HepG2 (cell line): ENCODE data around the gene UTP25. TPM values are rescaled to one million over a fixed set of nuclear protein-coding genes. Genes with fewer than 3 reads are reported as not detected.

ENCODE experiments used
- ARNT2 ChIP-seq: sonication (generic); formaldehyde crosslinking; IDR thresholded peaks from 2 replicates; pipeline ENCODE4 v1.8.0; 2022; ENCODE audit warnings: mild to moderate bottlenecking, low read depth, missing genetic modification reagents, moderate library complexity
- ATM ChIP-seq: fragments of 450-650 bp; IDR thresholded peaks from 2 replicates; pipeline ENCODE4 v1.7.1; 2017; ENCODE audit warnings: mild to moderate bottlenecking, borderline replicate concordance
- EED ChIP-seq: sonication (generic); formaldehyde crosslinking; IDR thresholded peaks from 2 replicates; pipeline ENCODE4 v1.5.0; 2020; ENCODE audit warnings: mild to moderate bottlenecking, missing genetic modification reagents
- FLYWCH1 ChIP-seq: sonication (generic); formaldehyde crosslinking; IDR thresholded peaks from 2 replicates; pipeline ENCODE4 v1.8.1; 2023; ENCODE audit warnings: mild to moderate bottlenecking, missing genetic modification reagents
- FOXK1 ChIP-seq: sonication (generic); formaldehyde crosslinking; IDR thresholded peaks from 2 replicates; pipeline ENCODE4 v1.4.0; 2020; ENCODE audit warnings: low read depth, missing genetic modification reagents, borderline replicate concordance
- GABPA ChIP-seq, 2 experiments: IDR thresholded peaks; 2 replicates each; pipeline ENCODE4 v1.6.1; 2011 to 2016; ENCODE audit warnings: low read depth in 2 of 2, low read length in 1 of 2, missing biosample characterization in 1 of 2, missing genetic modification characterization in 1 of 2
- JUND ChIP-seq: sonication (generic); formaldehyde crosslinking; IDR thresholded peaks from 2 replicates; pipeline ENCODE4 v1.8.0; 2022; ENCODE audit warnings: mild to moderate bottlenecking, missing genetic modification reagents
- MEIS2 ChIP-seq: sonication (generic); formaldehyde crosslinking; IDR thresholded peaks from 2 replicates; pipeline ENCODE4 v1.9.0; 2021; ENCODE audit warnings: mild to moderate bottlenecking, missing genetic modification reagents
- NCOA1 ChIP-seq: sonication (generic); formaldehyde crosslinking; IDR thresholded peaks from 2 replicates; pipeline ENCODE4 v1.9.0; 2021; ENCODE audit warnings: missing genetic modification reagents
- PHF21A ChIP-seq: sonication (generic); formaldehyde crosslinking; IDR thresholded peaks from 2 replicates; pipeline ENCODE4 v1.5.0; 2020; ENCODE audit warnings: mild to moderate bottlenecking, missing genetic modification reagents
- RAD51 ChIP-seq: fragments of 450-650 bp; IDR thresholded peaks from 2 replicates; pipeline ENCODE4 v1.6.1; 2016; ENCODE audit warnings: borderline replicate concordance
- RXRA ChIP-seq: sonication (generic); formaldehyde crosslinking; IDR thresholded peaks from 2 replicates; pipeline ENCODE4 v1.5.1; 2020; ENCODE audit warnings: missing genetic modification reagents
- SSRP1 ChIP-seq: IDR thresholded peaks from 2 replicates; pipeline ENCODE4 v1.6.1; 2016; ENCODE audit warnings: control low read depth
- ZNF234 ChIP-seq: sonication (generic); formaldehyde crosslinking; conservative IDR thresholded peaks from 2 replicates; pipeline ENCODE4 v1.5.1; 2020; ENCODE audit warnings: mild to moderate bottlenecking, missing genetic modification reagents
- ZNF460 ChIP-seq: sonication (generic); formaldehyde crosslinking; IDR thresholded peaks from 2 replicates; pipeline ENCODE4 v1.5.1; 2020; ENCODE audit warnings: missing genetic modification reagents, mild to moderate bottlenecking, borderline replicate concordance
- ZNF503 ChIP-seq: sonication (generic); formaldehyde crosslinking; IDR thresholded peaks from 2 replicates; pipeline ENCODE4 v1.4.0; 2020; ENCODE audit warnings: missing genetic modification reagents
- ZNF549 ChIP-seq: sonication (generic); formaldehyde crosslinking; IDR thresholded peaks from 2 replicates; pipeline ENCODE4 v1.5.0; 2020; ENCODE audit warnings: missing genetic modification reagents
- ZNF652 ChIP-seq: IDR thresholded peaks from 2 replicates; pipeline ENCODE4 v1.6.1; 2016; ENCODE audit warnings: low read depth, borderline replicate concordance
- ZNF709 ChIP-seq: sonication (generic); formaldehyde crosslinking; IDR thresholded peaks from 2 replicates; pipeline ENCODE4 v1.5.0; 2020; ENCODE audit warnings: mild to moderate bottlenecking, missing genetic modification reagents
- ZNF775 ChIP-seq: sonication (generic); formaldehyde crosslinking; IDR thresholded peaks from 2 replicates; pipeline ENCODE4 v1.4.0; 2020; ENCODE audit warnings: missing genetic modification reagents, mild to moderate bottlenecking, moderate library complexity, borderline replicate concordance
- polyA plus RNA-seq, 8 experiments: library from polyadenylated mRNA; depleted of rRNA in 3 of 8; stranded (reverse) in 7 of 8; unstranded in 1 of 8; fragments of >200 nt; fragmentation: Illumina TruSeq in 4 of 8; extraction: Trizol in 4 of 8; gene quantifications; 2 replicates each; pipeline versions ENCODE4 v1.2.1 to v1.2.3, GENCODE V29; 2011 to 2016; ENCODE audit warnings: low read depth in 4 of 8, missing spikeins in 1 of 8, mixed read lengths in 1 of 8; ENCODE audit not compliant: insufficient read depth in 1 of 8
- total RNA-seq, 5 experiments: library from RNA; depleted of rRNA; stranded (reverse); fragments of >200 nt; fragmentation: Illumina TruSeq; extraction: Trizol; gene quantifications; 2 replicates each; pipeline ENCODE4 v1.2.3, GENCODE V29; 2016; ENCODE audit warnings: low read depth in 1 of 5
- TF ChIP-seq, protein P1 (sequence below): IDR thresholded peaks from 2 replicates; pipeline ENCODE4 v1.6.1; 2012; ENCODE audit warnings: low read length, improper control_type of control experiment
- TF ChIP-seq, protein P2 (sequence below), 2 experiments: sonication (generic) in 1 of 2; formaldehyde crosslinking in 1 of 2; IDR thresholded peaks; 2 replicates each; pipeline versions ENCODE4 v1.5.1 to v1.6.1; 2011 to 2020; ENCODE audit warnings: borderline replicate concordance in 1 of 2, low read depth in 1 of 2, low read length in 1 of 2, mild to moderate bottlenecking in 1 of 2, missing genetic modification reagents in 1 of 2, moderate library complexity in 1 of 2

Gene UTP25
- total and polyA plus RNA-seq, 2 of the 13 experiments (the other 11 are each of a cell fraction or from before 2014, with no cell fraction given) = 4.8 to 5.7 TPM

- TF ChIP-seq MEIS2 (CRISPR knock-in tag) (0 out of 2 replicates have a peak, but pooled peaks have one; percentile 54), ZNF775 (no peak), PHF21A (CRISPR knock-in tag) (no peak), ZNF234 (no peak), NCOA1 (CRISPR knock-in tag) (no peak), JUND (CRISPR knock-in tag) (peak; percentile 69), EED (CRISPR knock-in tag) (no peak), ATM (no peak), ZNF549 (CRISPR knock-in tag) (no peak), ZNF503 (no peak), SSRP1 (no peak), ARNT2 (CRISPR knock-in tag) (0 out of 2 replicates have a peak, but pooled peaks have one; percentile 69), ZNF460 (CRISPR knock-in tag) (no peak), RXRA (peak; percentile 16; the same call in 1 of the 2 replicates), GABPA (IDR thresholded peaks at IDR 0.05; ENCODE audit: low read depth, low read length) (peak; percentile 86), GABPA (CRISPR knock-in tag; IDR thresholded peaks at IDR 0.05; ENCODE audit: low read depth) (peak; percentile 96), FOXK1 (CRISPR knock-in tag) (peak; percentile 67; the same call in 1 of the 2 replicates), ZNF709 (peak; percentile 65; the same call in 1 of the 2 replicates), FLYWCH1 (CRISPR knock-in tag) (no peak), ZNF652 (CRISPR knock-in tag) (no peak), RAD51 (no peak)
- TF ChIP-seq, protein P1, sequence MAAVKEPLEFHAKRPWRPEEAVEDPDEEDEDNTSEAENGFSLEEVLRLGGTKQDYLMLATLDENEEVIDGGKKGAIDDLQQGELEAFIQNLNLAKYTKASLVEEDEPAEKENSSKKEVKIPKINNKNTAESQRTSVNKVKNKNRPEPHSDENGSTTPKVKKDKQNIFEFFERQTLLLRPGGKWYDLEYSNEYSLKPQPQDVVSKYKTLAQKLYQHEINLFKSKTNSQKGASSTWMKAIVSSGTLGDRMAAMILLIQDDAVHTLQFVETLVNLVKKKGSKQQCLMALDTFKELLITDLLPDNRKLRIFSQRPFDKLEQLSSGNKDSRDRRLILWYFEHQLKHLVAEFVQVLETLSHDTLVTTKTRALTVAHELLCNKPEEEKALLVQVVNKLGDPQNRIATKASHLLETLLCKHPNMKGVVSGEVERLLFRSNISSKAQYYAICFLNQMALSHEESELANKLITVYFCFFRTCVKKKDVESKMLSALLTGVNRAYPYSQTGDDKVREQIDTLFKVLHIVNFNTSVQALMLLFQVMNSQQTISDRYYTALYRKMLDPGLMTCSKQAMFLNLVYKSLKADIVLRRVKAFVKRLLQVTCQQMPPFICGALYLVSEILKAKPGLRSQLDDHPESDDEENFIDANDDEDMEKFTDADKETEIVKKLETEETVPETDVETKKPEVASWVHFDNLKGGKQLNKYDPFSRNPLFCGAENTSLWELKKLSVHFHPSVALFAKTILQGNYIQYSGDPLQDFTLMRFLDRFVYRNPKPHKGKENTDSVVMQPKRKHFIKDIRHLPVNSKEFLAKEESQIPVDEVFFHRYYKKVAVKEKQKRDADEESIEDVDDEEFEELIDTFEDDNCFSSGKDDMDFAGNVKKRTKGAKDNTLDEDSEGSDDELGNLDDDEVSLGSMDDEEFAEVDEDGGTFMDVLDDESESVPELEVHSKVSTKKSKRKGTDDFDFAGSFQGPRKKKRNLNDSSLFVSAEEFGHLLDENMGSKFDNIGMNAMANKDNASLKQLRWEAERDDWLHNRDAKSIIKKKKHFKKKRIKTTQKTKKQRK = no peak
- TF ChIP-seq, protein P2, sequence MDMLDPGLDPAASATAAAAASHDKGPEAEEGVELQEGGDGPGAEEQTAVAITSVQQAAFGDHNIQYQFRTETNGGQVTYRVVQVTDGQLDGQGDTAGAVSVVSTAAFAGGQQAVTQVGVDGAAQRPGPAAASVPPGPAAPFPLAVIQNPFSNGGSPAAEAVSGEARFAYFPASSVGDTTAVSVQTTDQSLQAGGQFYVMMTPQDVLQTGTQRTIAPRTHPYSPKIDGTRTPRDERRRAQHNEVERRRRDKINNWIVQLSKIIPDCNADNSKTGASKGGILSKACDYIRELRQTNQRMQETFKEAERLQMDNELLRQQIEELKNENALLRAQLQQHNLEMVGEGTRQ (IDR thresholded peaks at IDR 0.05; ENCODE audit: low read depth, low read length) = no peak
- TF ChIP-seq, protein P2 (CRISPR knock-in tag; IDR thresholded peaks at IDR 0.05; ENCODE audit: borderline replicate concordance) = no peak
These were observed 43.3 kb upstream of the UTP25 start, which contains the start of gene C1orf74 (continued) for GRCh38 chr1:209784265-209785169.
